Osteocyte (in vitro differentiated cells): ENCODE data around the gene KLHL36. TPM values are rescaled to one million over a fixed set of nuclear protein-coding genes. Genes with fewer than 3 reads are reported as not detected.

Experiments
- DNase-seq: peaks from one replicate; pipeline ENCODE4 v3.0.0; 2021; ENCODE audit warnings: mixed read lengths; ENCODE audit not compliant: unreplicated experiment; ENCODE audit errors: extremely low spot score
- H3K27ac Mint-ChIP-seq: one replicate; pipeline ENCODE4 v1.8.0; 2021; ENCODE audit warnings: mild to moderate bottlenecking, mixed read lengths; ENCODE audit not compliant: unreplicated experiment
- H3K27me3 Mint-ChIP-seq: one replicate; pipeline ENCODE4 v1.8.0; 2021; ENCODE audit warnings: mixed read lengths; ENCODE audit not compliant: unreplicated experiment
- H3K36me3 Mint-ChIP-seq: one replicate; pipeline ENCODE4 v1.8.0; 2021; ENCODE audit warnings: mixed read lengths; ENCODE audit not compliant: unreplicated experiment
- H3K4me1 Mint-ChIP-seq: one replicate; pipeline ENCODE4 v1.8.0; 2021; ENCODE audit warnings: mixed read lengths; ENCODE audit not compliant: unreplicated experiment
- H3K4me3 Mint-ChIP-seq: one replicate; pipeline ENCODE4 v1.8.0; 2021; ENCODE audit warnings: mild to moderate bottlenecking, moderate library complexity, mixed read lengths; ENCODE audit not compliant: unreplicated experiment
- H3K9me3 Mint-ChIP-seq: one replicate; pipeline ENCODE4 v1.8.0; 2021; ENCODE audit warnings: mixed read lengths; ENCODE audit not compliant: unreplicated experiment
- total RNA-seq: library from RNA; stranded (reverse); gene quantifications from 2 replicates; pipeline ENCODE4 v1.2.1, GENCODE V29; 2021
- TF ChIP-seq, protein P1 (sequence below): fragments of 200-600 bp; sonication (generic); IDR thresholded peaks from 2 replicates; pipeline ENCODE4 v1.5.0; 2021; ENCODE audit warnings: antibody characterized with exemption, mild to moderate bottlenecking, moderate library complexity

Gene KLHL36
- total RNA-seq, 1 donor from 2014 or later = 49.0 TPM

DNA sequence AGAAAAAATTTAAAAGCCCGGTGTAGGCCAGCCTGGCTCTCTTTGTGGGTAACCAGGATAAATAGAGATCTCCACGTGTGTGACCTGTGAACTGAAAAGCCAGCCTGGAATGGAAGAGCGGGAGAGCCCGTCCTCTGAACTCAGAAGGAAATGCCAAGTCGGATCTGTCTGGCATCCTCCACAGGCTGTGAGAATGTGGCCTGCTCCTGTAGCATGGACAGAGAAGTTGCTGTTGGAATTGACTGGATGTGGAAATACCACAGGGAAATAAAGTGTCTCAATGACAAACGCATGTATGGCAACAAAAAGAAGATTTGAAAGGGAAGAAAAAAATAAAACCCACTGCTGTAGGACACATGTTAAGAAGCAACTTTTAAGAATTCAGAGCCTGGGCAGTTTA lies 6.7 kb downstream of the KLHL36 start:
- Mint-ChIP-seq H3K4me3 (no peak overlapping the region), H3K36me3 (peaks cover 39% of the 10 kb centered on the region), H3K4me1 (peaks cover under 1% of the 10 kb centered on the region), H3K27ac (no peak overlapping the region), H3K27me3 (no peaks in the 10 kb centered on the region), H3K9me3 (no peaks in the 10 kb centered on the region)
- DNase-seq = no peak
- TF ChIP-seq, protein P1, sequence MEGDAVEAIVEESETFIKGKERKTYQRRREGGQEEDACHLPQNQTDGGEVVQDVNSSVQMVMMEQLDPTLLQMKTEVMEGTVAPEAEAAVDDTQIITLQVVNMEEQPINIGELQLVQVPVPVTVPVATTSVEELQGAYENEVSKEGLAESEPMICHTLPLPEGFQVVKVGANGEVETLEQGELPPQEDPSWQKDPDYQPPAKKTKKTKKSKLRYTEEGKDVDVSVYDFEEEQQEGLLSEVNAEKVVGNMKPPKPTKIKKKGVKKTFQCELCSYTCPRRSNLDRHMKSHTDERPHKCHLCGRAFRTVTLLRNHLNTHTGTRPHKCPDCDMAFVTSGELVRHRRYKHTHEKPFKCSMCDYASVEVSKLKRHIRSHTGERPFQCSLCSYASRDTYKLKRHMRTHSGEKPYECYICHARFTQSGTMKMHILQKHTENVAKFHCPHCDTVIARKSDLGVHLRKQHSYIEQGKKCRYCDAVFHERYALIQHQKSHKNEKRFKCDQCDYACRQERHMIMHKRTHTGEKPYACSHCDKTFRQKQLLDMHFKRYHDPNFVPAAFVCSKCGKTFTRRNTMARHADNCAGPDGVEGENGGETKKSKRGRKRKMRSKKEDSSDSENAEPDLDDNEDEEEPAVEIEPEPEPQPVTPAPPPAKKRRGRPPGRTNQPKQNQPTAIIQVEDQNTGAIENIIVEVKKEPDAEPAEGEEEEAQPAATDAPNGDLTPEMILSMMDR = no peak

DNA sequence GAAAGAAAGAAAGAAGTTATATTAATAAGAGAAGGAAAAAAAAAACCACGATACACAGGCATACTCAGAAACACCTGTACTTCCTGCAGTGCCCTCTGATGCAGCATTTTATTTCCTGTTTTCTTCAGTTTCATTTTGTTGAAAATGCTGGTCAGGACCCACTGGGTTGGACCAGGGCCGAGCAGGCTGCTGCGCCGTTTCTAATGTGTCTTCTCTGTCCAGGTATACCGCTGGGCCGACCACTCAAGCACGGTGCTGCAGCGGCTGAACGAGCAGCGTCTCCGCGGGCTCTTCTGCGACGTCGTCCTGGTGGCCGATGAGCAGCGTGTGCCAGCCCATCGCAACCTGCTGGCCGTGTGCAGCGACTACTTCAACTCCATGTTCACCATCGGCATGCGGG lies 8.3 kb downstream of the KLHL36 start:
- no peak overlapping the region for H3K4me3 Mint-ChIP-seq
- TF ChIP-seq, protein P1 = no peak
- no peaks in the 10 kb centered on the region for H3K27me3 Mint-ChIP-seq
- no peak for DNase-seq
- no peaks in the 10 kb centered on the region for H3K4me1 Mint-ChIP-seq
- no peaks in the 10 kb centered on the region for H3K9me3 Mint-ChIP-seq
- peaks cover 41% of the 10 kb centered on the region for H3K36me3 Mint-ChIP-seq
- no peak overlapping the region for H3K27ac Mint-ChIP-seq

DNA sequence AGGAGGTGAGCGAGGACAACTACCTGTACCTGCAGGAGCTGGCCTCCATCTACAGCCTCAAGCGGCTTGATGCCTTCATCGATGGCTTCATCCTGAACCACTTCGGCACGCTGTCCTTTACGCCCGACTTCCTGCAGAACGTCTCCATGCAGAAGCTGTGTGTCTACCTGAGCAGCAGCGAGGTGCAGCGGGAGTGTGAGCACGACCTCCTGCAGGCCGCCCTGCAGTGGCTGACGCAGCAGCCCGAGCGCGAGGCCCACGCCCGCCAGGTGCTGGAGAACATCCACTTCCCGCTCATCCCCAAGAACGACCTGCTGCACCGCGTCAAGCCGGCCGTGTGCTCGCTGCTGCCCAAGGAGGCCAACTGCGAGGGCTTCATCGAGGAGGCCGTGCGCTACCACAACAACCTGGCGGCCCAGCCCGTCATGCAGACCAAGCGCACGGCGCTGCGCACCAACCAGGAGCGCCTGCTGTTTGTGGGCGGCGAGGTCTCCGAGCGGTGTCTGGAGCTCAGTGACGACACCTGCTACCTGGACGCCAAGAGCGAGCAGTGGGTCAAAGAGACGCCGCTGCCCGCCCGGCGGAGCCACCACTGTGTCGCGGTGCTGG lies 9.0 kb downstream of the KLHL36 start:
- no peak overlapping the region for H3K4me3 Mint-ChIP-seq
- TF ChIP-seq, protein P1 = no peak
- no peak overlapping the region for H3K27ac Mint-ChIP-seq
- no peaks in the 10 kb centered on the region for H3K4me1 Mint-ChIP-seq
- DNase-seq = no peak
- peaks cover 45% of the 10 kb centered on the region for H3K36me3 Mint-ChIP-seq
- H3K9me3 Mint-ChIP-seq = no peaks in the 10 kb centered on the region
- H3K27me3 Mint-ChIP-seq = no peaks in the 10 kb centered on the region

DNA sequence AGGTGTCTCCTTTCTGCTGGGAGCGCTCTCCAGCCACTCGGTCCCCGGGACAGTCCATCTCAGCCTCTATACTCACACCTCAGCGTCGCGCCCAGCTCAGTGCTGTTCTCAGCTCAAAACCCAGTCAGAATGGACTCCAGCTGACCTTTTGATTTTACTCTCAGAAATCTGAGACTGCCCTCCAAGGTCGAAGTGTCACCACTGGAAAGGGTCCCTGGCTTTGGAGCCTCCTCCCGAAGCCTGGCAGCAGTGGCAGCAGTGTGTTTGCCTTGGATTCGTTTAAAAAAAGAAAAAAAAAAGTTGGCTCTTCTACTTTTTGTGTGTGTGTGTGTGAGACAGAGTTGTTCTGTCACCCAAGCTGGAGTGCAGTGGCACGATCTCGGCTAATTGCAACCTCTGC lies 10.4 kb downstream of the KLHL36 start:
- Mint-ChIP-seq H3K27me3 (no peaks in the 10 kb centered on the region), H3K36me3 (peaks cover 55% of the 10 kb centered on the region), H3K4me3 (no peak overlapping the region), H3K9me3 (no peaks in the 10 kb centered on the region), H3K27ac (no peak overlapping the region), H3K4me1 (no peaks in the 10 kb centered on the region)
- no peak for DNase-seq
- TF ChIP-seq, protein P1 = no peak

DNA sequence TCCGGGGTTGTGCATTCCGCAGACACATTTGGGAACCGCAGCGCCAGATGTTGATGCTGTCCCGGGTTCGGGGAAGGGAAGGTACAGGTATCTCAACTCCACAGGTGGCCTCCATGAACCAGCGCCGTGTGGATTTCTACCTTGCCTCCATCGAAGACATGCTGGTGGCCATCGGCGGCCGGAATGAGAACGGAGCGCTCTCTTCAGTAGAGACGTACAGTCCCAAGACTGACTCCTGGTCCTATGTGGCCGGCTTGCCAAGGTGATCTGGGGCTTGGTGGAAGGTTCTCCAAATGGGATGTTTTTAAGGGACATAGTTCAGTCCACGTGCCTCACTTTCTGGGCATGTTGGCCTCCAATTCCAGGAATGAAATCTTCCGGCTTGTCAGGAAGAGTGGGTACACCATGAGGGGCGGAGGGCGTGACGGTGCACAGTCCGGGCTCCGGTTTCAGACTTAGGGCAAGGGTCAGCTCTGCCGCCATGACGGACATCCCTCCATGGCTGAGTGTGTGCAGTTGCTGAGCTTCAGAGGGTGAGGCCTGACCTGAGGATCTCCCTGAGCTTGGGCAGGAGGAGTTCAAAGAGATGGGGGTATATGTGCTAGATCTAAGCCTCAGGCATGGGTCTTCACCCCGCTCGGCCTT lies 11.5 kb downstream of the KLHL36 start:
- no peak overlapping the region for H3K27ac Mint-ChIP-seq
- H3K27me3 Mint-ChIP-seq = no peaks in the 10 kb centered on the region
- H3K4me3 Mint-ChIP-seq = no peak overlapping the region
- no peak for DNase-seq
- H3K36me3 Mint-ChIP-seq = peaks cover 60% of the 10 kb centered on the region
- H3K9me3 Mint-ChIP-seq = no peaks in the 10 kb centered on the region
- TF ChIP-seq, protein P1 = no peak
- no peaks in the 10 kb centered on the region for H3K4me1 Mint-ChIP-seq
